Panc1 (cell line): ENCODE measurements around the gene PSD4.

ENCODE experiments used
- CTCF ChIP-seq: fragments of 450-650 bp; IDR thresholded peaks from 2 replicates; pipeline ENCODE4 v1.5.1; 2017; ENCODE audit warnings: mild to moderate bottlenecking
- POLR2AphosphoS5 ChIP-seq: IDR thresholded peaks from 2 replicates; pipeline ENCODE4 v1.6.1; 2012; ENCODE audit warnings: mild to moderate bottlenecking, low read depth, low read length, moderate library complexity
- REST ChIP-seq, 2 experiments: IDR thresholded peaks; 2 replicates each; pipeline ENCODE4 v1.6.1; 2011 to 2012; ENCODE audit warnings: low read depth in 2 of 2, control low read depth in 1 of 2, low read length in 1 of 2, mild to moderate bottlenecking in 1 of 2, moderate library complexity in 1 of 2; ENCODE audit not compliant: insufficient read depth in 1 of 2
- SIN3A ChIP-seq: IDR thresholded peaks from 2 replicates; pipeline ENCODE4 v1.6.1; 2012; ENCODE audit warnings: low read depth, mild to moderate bottlenecking, low read length, moderate library complexity, borderline replicate concordance; ENCODE audit not compliant: insufficient read depth
- TCF7L2 ChIP-seq: IDR thresholded peaks from 2 replicates; pipeline ENCODE4 v1.6.1; 2011; ENCODE audit warnings: mild to moderate bottlenecking, low read depth, low read length, inconsistent platforms

GRCh38 chr2:113228351-113228750 lies 54.6 kb downstream of the PSD4 start:
- TF ChIP-seq REST (IDR thresholded peaks at IDR 0.05; ENCODE audit: insufficient read depth in 1 of 2, low read depth in 2 of 2, low read length in 1 of 2): no peak
- TF ChIP-seq CTCF: no peak
- no peak for TF ChIP-seq POLR2AphosphoS5
- no peak for TF ChIP-seq SIN3A
- TF ChIP-seq TCF7L2: no peak
